Liver (tissue), 9 donors: Measurements from ENCODE around the gene DGCR6. TPM values are rescaled to one million over a fixed set of nuclear protein-coding genes. Genes with fewer than 3 reads are reported as not detected.
"Not testable (repeated sequence)": the region's sequence is repeated elsewhere in the genome, so short reads cannot be mapped to it uniquely, and the experiment has no call there.

ENCODE experiments used
- DNase-seq: peaks from one replicate; pipeline ENCODE4 v3.0.0-alpha.2; 2017; ENCODE audit warnings: low spot score
- H3K27ac ChIP-seq, 2 donors: one replicate each; pipeline ENCODE4 v1.7.0; 2013; ENCODE audit warnings: inconsistent platforms in 2 of 2, low read length in 2 of 2, control low read depth in 1 of 2, low read depth in 1 of 2, mild to moderate bottlenecking in 1 of 2
- H3K27me3 ChIP-seq, 4 donors: one replicate each; pipeline versions ENCODE4 v1.6.1 to v1.7.0; 2013; ENCODE audit warnings: low read length in 3 of 4, inconsistent platforms in 1 of 4, mild to moderate bottlenecking in 1 of 4, moderate library complexity in 1 of 4; ENCODE audit not compliant: control insufficient read depth in 4 of 4, insufficient read depth in 4 of 4
- H3K36me3 ChIP-seq, 4 donors: one replicate each; pipeline versions ENCODE4 v1.6.1 to v1.7.0; 2013; ENCODE audit warnings: low read length in 3 of 4, mild to moderate bottlenecking in 3 of 4, low read depth in 1 of 4, moderate library complexity in 1 of 4; ENCODE audit not compliant: control insufficient read depth in 4 of 4, insufficient read depth in 3 of 4
- H3K4me1 ChIP-seq, 4 donors: one replicate each; pipeline versions ENCODE4 v1.6.1 to v1.7.0; 2013; ENCODE audit warnings: low read length in 3 of 4, mild to moderate bottlenecking in 3 of 4, moderate library complexity in 1 of 4; ENCODE audit not compliant: control insufficient read depth in 4 of 4, insufficient read depth in 4 of 4
- H3K4me3 ChIP-seq, 3 donors: one replicate each; pipeline versions ENCODE4 v1.6.1 to v1.7.0; 2013; ENCODE audit warnings: low read length in 3 of 3, control low read depth in 1 of 3, low read depth in 1 of 3, mild to moderate bottlenecking in 1 of 3
- H3K9ac ChIP-seq, 2 donors: one replicate each; pipeline ENCODE4 v1.7.0; 2013; ENCODE audit warnings: low read length in 2 of 2, mild to moderate bottlenecking in 2 of 2, moderate library complexity in 2 of 2, control low read depth in 1 of 2, low read depth in 1 of 2
- H3K9me3 ChIP-seq, 4 donors: one replicate each; pipeline versions ENCODE4 v1.6.1 to v1.7.0; 2013; ENCODE audit warnings: low read length in 3 of 4; ENCODE audit not compliant: control insufficient read depth in 4 of 4
- HNF4A ChIP-seq, 2 donors: conservative IDR thresholded peaks; 2 replicates each; pipeline ENCODE4 v1.6.1; 2016; ENCODE audit warnings: antibody characterized with exemption in 2 of 2, mild to moderate bottlenecking in 2 of 2
- HNF4G ChIP-seq: IDR thresholded peaks from 2 replicates; pipeline ENCODE4 v1.6.1; 2016; ENCODE audit warnings: antibody characterized with exemption
- JUND ChIP-seq, 2 donors: IDR thresholded peaks; 2 replicates each; pipeline ENCODE4 v1.6.1; 2016; ENCODE audit warnings: antibody characterized with exemption in 2 of 2
- NR2F2 ChIP-seq: IDR thresholded peaks from 2 replicates; pipeline ENCODE4 v1.6.1; 2016; ENCODE audit warnings: antibody characterized with exemption
- RAD21 ChIP-seq, 2 donors: IDR thresholded peaks; 2 replicates each; pipeline ENCODE4 v1.6.1; 2016; ENCODE audit warnings: antibody characterized with exemption in 2 of 2, mild to moderate bottlenecking in 2 of 2
- SP1 ChIP-seq: IDR thresholded peaks from 2 replicates; pipeline ENCODE4 v1.6.1; 2018; ENCODE audit warnings: antibody characterized with exemption, mild to moderate bottlenecking
- YY1 ChIP-seq: IDR thresholded peaks from 2 replicates; pipeline ENCODE4 v1.6.1; 2016; ENCODE audit warnings: antibody characterized with exemption, mild to moderate bottlenecking
- ZBTB33 ChIP-seq: IDR thresholded peaks from 2 replicates; pipeline ENCODE4 v1.6.1; 2016; ENCODE audit warnings: antibody characterized with exemption
- WGBS: extraction: QIAGEN DNeasy Blood & Tissue Kit; methylation state at CpG from one replicate; pipeline ENCODE4 v1.1.7; 2013; 5-methylcytosine and 5-hydroxymethylcytosine counted together
- polyA plus RNA-seq, 2 donors: library from polyadenylated mRNA; stranded (reverse) in 1 of 2; unstranded in 1 of 2; fragments of 200-250 nt in 1 of 2; fragments of >200 nt in 1 of 2; fragmentation: Nextera tagmentation in 1 of 2; extraction: Ambion mirVana in 1 of 2; gene quantifications; one replicate each; pipeline versions ENCODE4 v1.2.1 to v1.2.3, GENCODE V29; 2013 to 2015
- total RNA-seq, 2 donors: library from RNA; depleted of rRNA; stranded (reverse); fragments of >200 nt; gene quantifications; one replicate each; pipeline ENCODE4 v1.2.3, GENCODE V29; 2014
- TF ChIP-seq, protein P1 (sequence below): fragments of 150-350 bp; IDR thresholded peaks from 2 replicates; pipeline ENCODE4 v1.5.1; 2017; ENCODE audit warnings: improper control_type of control experiment, low read depth, low read length; ENCODE audit not compliant: missing input control
- TF ChIP-seq, protein P2 (sequence below): IDR thresholded peaks from 2 replicates; pipeline ENCODE4 v1.6.1; 2016; ENCODE audit warnings: antibody characterized with exemption, mild to moderate bottlenecking
- donor health status: healthy.
- donor health status: healthy.
- donor health status: healthy.
- donor health status: healthy.
- donor health status: healthy.

DGCR6 gene
- total and polyA plus RNA-seq, 4 donors: 0.92 to 1.5 (median 1.2) TPM

- peaks cover 2 to 18% (median 9%) of the 10 kb centered on the region in 4 donors for H3K4me1 ChIP-seq
- not testable (repeated sequence) for H3K9ac ChIP-seq, H3K4me3 ChIP-seq, H3K9me3 ChIP-seq, DNase-seq, H3K27ac ChIP-seq, H3K27me3 ChIP-seq, H3K36me3 ChIP-seq
- TF ChIP-seq HNF4A (conservative IDR thresholded peaks at IDR 0.05) (peak in 1 of 2 donors; percentile 6), RAD21 (IDR thresholded peaks at IDR 0.05) (peak in 1 of 2 donors; percentile 7)
- 26% methylated on average over 14 of the region's 14 CpGs for WGBS
Observed at GRCh38 chr22:18953128-18953527, 47.0 kb downstream of the DGCR6 start.

DNA sequence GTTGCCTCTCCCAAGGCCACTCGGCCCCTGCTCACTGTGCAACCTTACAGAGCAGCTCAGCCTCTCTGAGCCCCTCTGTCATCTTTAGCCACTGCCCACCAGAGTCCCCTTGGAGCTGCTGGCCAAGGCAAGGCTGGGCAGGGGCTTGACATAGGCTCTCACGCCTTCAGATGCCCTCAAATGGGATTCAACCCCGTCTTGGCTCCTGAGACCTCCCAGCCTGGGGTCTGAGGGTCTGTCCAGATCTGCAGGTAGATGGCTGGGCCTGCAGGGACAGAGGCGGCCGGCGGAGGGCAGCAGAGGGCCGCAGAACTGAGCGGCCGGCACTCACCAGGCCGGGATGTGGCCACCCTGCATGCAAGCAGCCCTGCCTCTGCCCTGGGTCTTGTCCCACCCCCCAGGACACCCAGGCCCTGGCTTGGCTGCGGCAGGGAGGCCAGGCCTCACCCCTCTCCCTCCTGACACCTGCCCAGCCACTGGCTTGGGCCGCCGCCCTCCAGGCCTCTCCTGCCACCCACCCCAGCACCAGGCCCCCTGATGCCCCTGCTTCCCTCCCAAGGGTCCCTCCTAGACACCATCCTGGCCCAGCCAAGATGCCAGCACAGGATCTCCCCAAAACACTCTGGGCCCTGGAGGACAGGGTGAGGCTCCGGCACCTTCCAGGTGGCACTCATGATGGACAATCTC, 48.3 kb downstream of the DGCR6 start:
- not testable (repeated sequence) for H3K9me3 ChIP-seq, H3K27ac ChIP-seq, H3K9ac ChIP-seq, H3K27me3 ChIP-seq, H3K36me3 ChIP-seq, H3K4me3 ChIP-seq
- DNase-seq: peak; percentile 76
- TF ChIP-seq, protein P1, sequence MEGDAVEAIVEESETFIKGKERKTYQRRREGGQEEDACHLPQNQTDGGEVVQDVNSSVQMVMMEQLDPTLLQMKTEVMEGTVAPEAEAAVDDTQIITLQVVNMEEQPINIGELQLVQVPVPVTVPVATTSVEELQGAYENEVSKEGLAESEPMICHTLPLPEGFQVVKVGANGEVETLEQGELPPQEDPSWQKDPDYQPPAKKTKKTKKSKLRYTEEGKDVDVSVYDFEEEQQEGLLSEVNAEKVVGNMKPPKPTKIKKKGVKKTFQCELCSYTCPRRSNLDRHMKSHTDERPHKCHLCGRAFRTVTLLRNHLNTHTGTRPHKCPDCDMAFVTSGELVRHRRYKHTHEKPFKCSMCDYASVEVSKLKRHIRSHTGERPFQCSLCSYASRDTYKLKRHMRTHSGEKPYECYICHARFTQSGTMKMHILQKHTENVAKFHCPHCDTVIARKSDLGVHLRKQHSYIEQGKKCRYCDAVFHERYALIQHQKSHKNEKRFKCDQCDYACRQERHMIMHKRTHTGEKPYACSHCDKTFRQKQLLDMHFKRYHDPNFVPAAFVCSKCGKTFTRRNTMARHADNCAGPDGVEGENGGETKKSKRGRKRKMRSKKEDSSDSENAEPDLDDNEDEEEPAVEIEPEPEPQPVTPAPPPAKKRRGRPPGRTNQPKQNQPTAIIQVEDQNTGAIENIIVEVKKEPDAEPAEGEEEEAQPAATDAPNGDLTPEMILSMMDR: peak; percentile 86
- peak; percentile 79 to 88 for TF ChIP-seq RAD21 (IDR thresholded peaks at IDR 0.05)
- 23% methylated on average over 14 of the region's 14 CpGs for WGBS
- peaks cover 2 to 18% (median 9%) of the 10 kb centered on the region in 4 donors for H3K4me1 ChIP-seq

DNA sequence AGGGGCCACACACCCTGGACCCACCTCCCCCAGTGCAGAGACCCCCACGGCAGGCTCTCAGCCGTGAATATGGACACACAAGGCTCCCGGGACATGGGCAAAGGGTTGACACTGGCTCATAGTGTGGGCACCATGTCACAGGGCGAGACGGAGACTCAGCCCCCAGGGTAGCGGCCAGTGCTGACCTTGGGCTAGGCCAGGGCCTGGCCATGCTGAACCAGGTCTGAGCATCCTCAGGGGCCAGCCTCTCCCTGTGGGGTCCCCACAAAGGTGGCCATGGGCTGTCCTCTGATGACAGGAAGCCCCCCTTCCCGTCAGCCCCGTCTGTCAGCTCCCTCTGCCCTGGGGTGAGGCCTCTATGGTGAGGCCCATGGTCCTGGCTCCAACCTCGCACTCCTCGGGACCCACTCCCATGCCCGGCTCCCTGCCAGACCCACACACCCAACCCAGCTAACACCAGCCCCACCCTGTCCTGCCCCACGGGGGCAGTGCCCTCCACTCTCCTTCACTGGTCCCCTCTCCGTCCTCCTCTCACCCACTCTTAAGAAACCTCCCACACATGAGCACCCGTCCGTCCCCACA, 49.0 kb downstream of the DGCR6 start:
- Histone ChIP-seq H3K36me3 (no peaks in the 10 kb centered on the region), H3K9me3 (no peaks in the 10 kb centered on the region), H3K9ac (no peak overlapping the region), H3K4me1 (peaks cover 2 to 17% (median 9%) of the 10 kb centered on the region in 4 donors), H3K27me3 (no peaks in the 10 kb centered on the region), H3K27ac (no peak overlapping the region), H3K4me3 (no peak overlapping the region)
- DNase-seq: no peak
- TF ChIP-seq SP1 (no peak), ZBTB33 (no peak), HNF4G (no peak), JUND (IDR thresholded peaks at IDR 0.05) (no peak), NR2F2 (no peak), RAD21 (IDR thresholded peaks at IDR 0.05) (no peak), YY1 (no peak)
- TF ChIP-seq, protein P1: no peak
- TF ChIP-seq, protein P2, sequence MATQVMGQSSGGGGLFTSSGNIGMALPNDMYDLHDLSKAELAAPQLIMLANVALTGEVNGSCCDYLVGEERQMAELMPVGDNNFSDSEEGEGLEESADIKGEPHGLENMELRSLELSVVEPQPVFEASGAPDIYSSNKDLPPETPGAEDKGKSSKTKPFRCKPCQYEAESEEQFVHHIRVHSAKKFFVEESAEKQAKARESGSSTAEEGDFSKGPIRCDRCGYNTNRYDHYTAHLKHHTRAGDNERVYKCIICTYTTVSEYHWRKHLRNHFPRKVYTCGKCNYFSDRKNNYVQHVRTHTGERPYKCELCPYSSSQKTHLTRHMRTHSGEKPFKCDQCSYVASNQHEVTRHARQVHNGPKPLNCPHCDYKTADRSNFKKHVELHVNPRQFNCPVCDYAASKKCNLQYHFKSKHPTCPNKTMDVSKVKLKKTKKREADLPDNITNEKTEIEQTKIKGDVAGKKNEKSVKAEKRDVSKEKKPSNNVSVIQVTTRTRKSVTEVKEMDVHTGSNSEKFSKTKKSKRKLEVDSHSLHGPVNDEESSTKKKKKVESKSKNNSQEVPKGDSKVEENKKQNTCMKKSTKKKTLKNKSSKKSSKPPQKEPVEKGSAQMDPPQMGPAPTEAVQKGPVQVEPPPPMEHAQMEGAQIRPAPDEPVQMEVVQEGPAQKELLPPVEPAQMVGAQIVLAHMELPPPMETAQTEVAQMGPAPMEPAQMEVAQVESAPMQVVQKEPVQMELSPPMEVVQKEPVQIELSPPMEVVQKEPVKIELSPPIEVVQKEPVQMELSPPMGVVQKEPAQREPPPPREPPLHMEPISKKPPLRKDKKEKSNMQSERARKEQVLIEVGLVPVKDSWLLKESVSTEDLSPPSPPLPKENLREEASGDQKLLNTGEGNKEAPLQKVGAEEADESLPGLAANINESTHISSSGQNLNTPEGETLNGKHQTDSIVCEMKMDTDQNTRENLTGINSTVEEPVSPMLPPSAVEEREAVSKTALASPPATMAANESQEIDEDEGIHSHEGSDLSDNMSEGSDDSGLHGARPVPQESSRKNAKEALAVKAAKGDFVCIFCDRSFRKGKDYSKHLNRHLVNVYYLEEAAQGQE: no peak
- WGBS: 82% methylated on average over 15 of the region's 15 CpGs
